ENCODE measurements around the gene SEMA6B.
"Not testable (repeated sequence)": the region's sequence is repeated elsewhere in the genome, so short reads cannot be mapped to it uniquely, and the experiment has no call there.

Gene SEMA6B

DNA sequence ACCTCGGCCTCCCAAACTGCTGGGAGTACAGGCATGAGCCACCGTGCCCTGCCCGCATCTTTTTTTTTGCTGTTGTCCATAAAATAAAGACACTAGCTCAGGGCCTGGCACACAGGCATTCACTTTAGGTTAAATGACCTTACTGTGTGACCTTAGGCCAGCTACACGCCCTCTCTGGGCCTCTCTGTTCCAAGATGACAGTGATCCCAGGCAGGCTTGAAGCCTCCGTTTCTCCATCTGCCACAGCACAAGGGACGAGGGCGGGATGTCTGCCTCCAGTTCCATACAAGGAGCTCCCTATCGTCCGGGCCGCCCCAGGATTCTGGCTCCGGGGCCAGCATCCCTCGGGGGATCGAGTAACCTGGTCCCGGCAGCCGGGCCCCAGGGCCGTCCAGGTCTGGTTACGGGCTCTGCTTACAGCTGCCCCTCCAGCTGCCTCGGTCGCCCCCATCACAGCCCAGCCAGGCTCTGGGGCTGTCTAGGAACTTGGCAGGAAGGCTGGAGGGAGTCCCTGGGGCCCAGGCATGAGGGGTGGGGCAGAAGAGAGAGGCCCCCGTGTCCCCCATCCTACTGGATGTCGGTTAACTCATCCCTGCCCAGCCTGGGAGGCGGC is 11.9 kb upstream of the SEMA6B start:
- no peaks in the 10 kb centered on the region for H3K9me3 ChIP-seq (ENCODE audit: control insufficient read depth, low read length)
- no peaks in the 10 kb centered on the region for H3K4me1 ChIP-seq (ENCODE audit: control insufficient read depth, insufficient read depth, low read length, poor library complexity, severe bottlenecking)
- H3K4me3 ChIP-seq (ENCODE audit: insufficient read depth, low read depth, low read length, poor library complexity, severe bottlenecking), result no peak overlapping the region
- no peaks in the 10 kb centered on the region for H3K36me3 ChIP-seq (ENCODE audit: control insufficient read depth, insufficient read depth, low read length)
- peaks cover 10% of the 10 kb centered on the region for H3K27me3 ChIP-seq (replicated peaks; ENCODE audit: control insufficient read depth, insufficient read depth, low read length, poor library complexity, severe bottlenecking)
- DNase-seq, result no peak
- H3K27ac ChIP-seq (ENCODE audit: insufficient read depth, low read length, poor library complexity, severe bottlenecking), result no peak overlapping the region

DNA sequence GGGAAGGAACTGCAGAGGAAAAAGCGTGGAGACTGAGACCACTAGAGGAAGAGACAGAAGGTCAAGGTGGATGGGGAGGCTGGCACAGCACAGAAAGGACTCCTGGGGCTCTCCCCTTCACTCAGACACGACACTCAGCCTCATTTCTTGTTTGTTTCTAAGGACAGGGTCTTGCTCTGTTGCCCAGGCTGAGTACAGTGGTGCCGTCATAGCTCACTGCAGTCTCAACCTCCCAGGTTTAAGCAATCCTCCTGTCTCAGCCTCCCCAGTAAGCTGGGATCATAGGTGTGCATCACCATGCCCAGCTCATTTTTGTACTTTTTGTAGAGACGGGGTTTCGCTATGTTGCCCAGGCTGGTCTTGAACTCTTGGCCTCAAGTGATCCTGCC is 11.4 kb upstream of the SEMA6B start:
- H3K27ac ChIP-seq (ENCODE audit: insufficient read depth, low read length, poor library complexity, severe bottlenecking), result no peak overlapping the region
- H3K4me1 ChIP-seq (ENCODE audit: control insufficient read depth, insufficient read depth, low read length, poor library complexity, severe bottlenecking), result no peaks in the 10 kb centered on the region
- DNase-seq, result no peak
- no peaks in the 10 kb centered on the region for H3K9me3 ChIP-seq (ENCODE audit: control insufficient read depth, low read length)
- no peaks in the 10 kb centered on the region for H3K36me3 ChIP-seq (ENCODE audit: control insufficient read depth, insufficient read depth, low read length)
- H3K27me3 ChIP-seq (replicated peaks; ENCODE audit: control insufficient read depth, insufficient read depth, low read length, poor library complexity, severe bottlenecking), result peaks cover 10% of the 10 kb centered on the region
- H3K4me3 ChIP-seq (ENCODE audit: insufficient read depth, low read depth, low read length, poor library complexity, severe bottlenecking), result no peak overlapping the region

- DNase-seq, result no peak
- Histone ChIP-seq H3K27ac (ENCODE audit: insufficient read depth, low read length, poor library complexity, severe bottlenecking) (no peak overlapping the region), H3K4me3 (ENCODE audit: insufficient read depth, low read depth, low read length, poor library complexity, severe bottlenecking) (no peak overlapping the region), H3K9me3 (ENCODE audit: control insufficient read depth, low read length) (no peaks in the 10 kb centered on the region), H3K4me1 (ENCODE audit: control insufficient read depth, insufficient read depth, low read length, poor library complexity, severe bottlenecking) (no peaks in the 10 kb centered on the region), H3K27me3 (replicated peaks; ENCODE audit: control insufficient read depth, insufficient read depth, low read length, poor library complexity, severe bottlenecking) (peaks cover 7% of the 10 kb centered on the region), H3K36me3 (ENCODE audit: control insufficient read depth, insufficient read depth, low read length) (no peaks in the 10 kb centered on the region)
Measured at GRCh38 chr19:4570402-4570801, 10.9 kb upstream of the SEMA6B start.

DNA sequence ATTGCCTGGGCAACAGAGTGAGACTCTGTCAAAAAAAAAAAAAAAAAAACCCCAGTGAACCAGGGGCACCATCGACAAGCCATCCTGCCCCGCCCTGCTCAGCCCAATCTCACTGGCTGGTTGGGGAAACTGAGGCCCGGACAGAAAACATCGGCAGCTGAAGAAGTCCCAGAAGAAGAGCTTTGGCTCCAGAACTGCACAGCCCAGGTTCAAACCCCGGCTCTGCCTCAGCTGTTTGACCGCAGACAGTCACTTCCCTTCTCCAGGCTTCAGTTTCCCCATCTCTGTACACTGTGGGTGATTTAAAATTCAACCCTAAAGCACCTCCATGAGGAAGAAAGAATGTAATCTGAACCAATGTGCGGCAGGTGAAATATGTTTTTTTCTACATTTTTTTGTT is 9.4 kb upstream of the SEMA6B start:
- DNase-seq, result no peak

GRCh38 chr19:4567584-4568071 is 8.1 kb upstream of the SEMA6B start:
- no peak overlapping the region for H3K4me3 ChIP-seq (ENCODE audit: insufficient read depth, low read depth, low read length, poor library complexity, severe bottlenecking)
- no peaks in the 10 kb centered on the region for H3K4me1 ChIP-seq (ENCODE audit: control insufficient read depth, insufficient read depth, low read length, poor library complexity, severe bottlenecking)
- no peaks in the 10 kb centered on the region for H3K36me3 ChIP-seq (ENCODE audit: control insufficient read depth, insufficient read depth, low read length)
- peak; percentile 20 to 40 (median 37) for DNase-seq
- H3K9me3 ChIP-seq (ENCODE audit: control insufficient read depth, low read length), result no peaks in the 10 kb centered on the region
- H3K27ac ChIP-seq (ENCODE audit: insufficient read depth, low read length, poor library complexity, severe bottlenecking), result no peak overlapping the region
- no peaks in the 10 kb centered on the region for H3K27me3 ChIP-seq (replicated peaks; ENCODE audit: control insufficient read depth, insufficient read depth, low read length, poor library complexity, severe bottlenecking)

More for the DNA sequence above, 9.4 kb upstream of the SEMA6B start:
- H3K4me3 ChIP-seq (ENCODE audit: insufficient read depth, low read depth, low read length, poor library complexity, severe bottlenecking), result no peak overlapping the region
- no peaks in the 10 kb centered on the region for H3K27me3 ChIP-seq (replicated peaks; ENCODE audit: control insufficient read depth, insufficient read depth, low read length, poor library complexity, severe bottlenecking)
- no peaks in the 10 kb centered on the region for H3K4me1 ChIP-seq (ENCODE audit: control insufficient read depth, insufficient read depth, low read length, poor library complexity, severe bottlenecking)
- no peak overlapping the region for H3K27ac ChIP-seq (ENCODE audit: insufficient read depth, low read length, poor library complexity, severe bottlenecking)
- no peaks in the 10 kb centered on the region for H3K36me3 ChIP-seq (ENCODE audit: control insufficient read depth, insufficient read depth, low read length)
- H3K9me3 ChIP-seq (ENCODE audit: control insufficient read depth, low read length), result no peaks in the 10 kb centered on the region

DNA sequence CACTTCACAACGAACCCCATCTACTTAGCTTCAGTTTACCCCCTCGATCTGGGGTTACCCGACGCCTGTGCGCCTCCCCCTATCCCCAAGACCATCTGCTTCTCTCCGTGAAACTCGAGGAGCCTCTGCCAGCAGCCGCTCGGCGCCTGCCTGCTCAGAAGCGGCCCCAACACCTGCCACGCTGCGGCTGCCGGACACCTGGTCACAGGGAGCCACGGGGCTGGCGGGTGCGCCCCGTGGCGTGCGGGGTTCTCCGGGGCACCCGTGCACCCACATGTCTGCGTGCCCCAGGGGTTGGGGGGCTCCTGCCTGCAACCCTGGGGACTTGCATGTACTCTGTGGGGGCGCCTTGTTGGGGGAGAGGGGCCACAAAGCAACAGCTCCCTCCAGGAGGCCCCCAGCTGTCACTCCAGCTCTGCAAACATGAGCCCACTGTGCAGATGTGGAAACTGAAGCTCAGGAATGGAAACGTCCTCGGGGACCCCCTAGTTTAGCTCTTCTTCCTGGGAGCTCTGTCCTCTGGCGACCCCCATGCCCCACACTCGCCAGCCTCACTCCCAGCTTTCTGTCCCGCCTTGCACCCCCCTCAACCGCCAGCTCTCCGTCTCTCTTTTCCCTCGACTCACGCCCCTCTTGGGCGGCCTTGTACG is 7.0 kb upstream of the SEMA6B start:
- no peak for DNase-seq
- H3K9me3 ChIP-seq (ENCODE audit: control insufficient read depth, low read length), result no peaks in the 10 kb centered on the region

DNA sequence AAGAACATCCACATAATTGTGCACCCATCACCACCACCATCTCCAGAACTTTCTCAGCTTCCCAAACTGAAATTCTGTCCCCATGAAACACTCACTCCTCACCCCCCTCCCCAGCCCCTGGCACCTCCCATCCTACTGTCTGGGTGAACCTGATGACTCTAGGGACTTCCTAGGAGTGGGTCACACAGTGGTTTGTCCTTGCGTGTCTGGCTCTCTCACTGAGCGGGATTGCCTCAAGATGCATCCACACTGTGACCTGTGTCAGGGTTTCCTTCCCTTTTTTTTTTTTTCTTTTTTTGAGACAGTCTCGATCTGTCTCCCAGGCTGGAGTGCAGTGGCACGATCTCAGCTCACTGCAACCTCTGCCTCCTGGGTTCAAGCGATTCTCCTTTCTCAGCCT is 4.1 kb upstream of the SEMA6B start:
- DNase-seq; H3K27ac ChIP-seq (ENCODE audit: insufficient read depth, low read length, poor library complexity, severe bottlenecking); H3K36me3 ChIP-seq (ENCODE audit: control insufficient read depth, insufficient read depth, low read length); H3K4me3 ChIP-seq (ENCODE audit: insufficient read depth, low read depth, low read length, poor library complexity, severe bottlenecking); H3K9me3 ChIP-seq (ENCODE audit: control insufficient read depth, low read length); H3K27me3 ChIP-seq (replicated peaks; ENCODE audit: control insufficient read depth, insufficient read depth, low read length, poor library complexity, severe bottlenecking); H3K4me1 ChIP-seq (ENCODE audit: control insufficient read depth, insufficient read depth, low read length, poor library complexity, severe bottlenecking): not testable (repeated sequence)

More for the DNA sequence above, 7.0 kb upstream of the SEMA6B start:
- no peaks in the 10 kb centered on the region for H3K27me3 ChIP-seq (replicated peaks; ENCODE audit: control insufficient read depth, insufficient read depth, low read length, poor library complexity, severe bottlenecking)
- H3K4me3 ChIP-seq (ENCODE audit: insufficient read depth, low read depth, low read length, poor library complexity, severe bottlenecking), result no peak overlapping the region
- H3K27ac ChIP-seq (ENCODE audit: insufficient read depth, low read length, poor library complexity, severe bottlenecking), result no peak overlapping the region
- no peaks in the 10 kb centered on the region for H3K36me3 ChIP-seq (ENCODE audit: control insufficient read depth, insufficient read depth, low read length)
- no peaks in the 10 kb centered on the region for H3K4me1 ChIP-seq (ENCODE audit: control insufficient read depth, insufficient read depth, low read length, poor library complexity, severe bottlenecking)

- not testable (repeated sequence) for H3K9me3 ChIP-seq (ENCODE audit: control insufficient read depth, low read length); DNase-seq; H3K4me1 ChIP-seq (ENCODE audit: control insufficient read depth, insufficient read depth, low read length, poor library complexity, severe bottlenecking); H3K36me3 ChIP-seq (ENCODE audit: control insufficient read depth, insufficient read depth, low read length); H3K27me3 ChIP-seq (replicated peaks; ENCODE audit: control insufficient read depth, insufficient read depth, low read length, poor library complexity, severe bottlenecking); H3K4me3 ChIP-seq (ENCODE audit: insufficient read depth, low read depth, low read length, poor library complexity, severe bottlenecking); H3K27ac ChIP-seq (ENCODE audit: insufficient read depth, low read length, poor library complexity, severe bottlenecking)
Measured at GRCh38 chr19:4562085-4562484, 2.6 kb upstream of the SEMA6B start.

- H3K27me3 ChIP-seq (replicated peaks; ENCODE audit: control insufficient read depth, insufficient read depth, low read length, poor library complexity, severe bottlenecking), result no peaks in the 10 kb centered on the region
- H3K36me3 ChIP-seq (ENCODE audit: control insufficient read depth, insufficient read depth, low read length), result no peaks in the 10 kb centered on the region
- H3K9me3 ChIP-seq (ENCODE audit: control insufficient read depth, low read length), result no peaks in the 10 kb centered on the region
- H3K27ac ChIP-seq (ENCODE audit: insufficient read depth, low read length, poor library complexity, severe bottlenecking), result no peak overlapping the region
- peaks cover 3% of the 10 kb centered on the region for H3K4me1 ChIP-seq (ENCODE audit: control insufficient read depth, insufficient read depth, low read length, poor library complexity, severe bottlenecking)
- no peak overlapping the region for H3K4me3 ChIP-seq (ENCODE audit: insufficient read depth, low read depth, low read length, poor library complexity, severe bottlenecking)
- peak in 1 of 3 donors; percentile 15 for DNase-seq
Measured at GRCh38 chr19:4557971-4558941, 1.2 kb downstream of the SEMA6B start.

Data from effector memory CD4-positive, alpha-beta T cell (primary cell).